SIG-M5 treated with dmso at 0.1 percent for 504 hours (cell line): ENCODE results near the gene CCDC61.

Experiments
- DNase-seq: peaks from one replicate; lab custom pipeline; 2025; ENCODE audit not compliant: unreplicated experiment; lab: John Stamatoyannopoulos, UW

The CCDC61 gene

GRCh38 chr19:45973553-45974338, 21.5 kb upstream of the CCDC61 start, which contains the start of gene NOVA2:
NOVA2 (minus strand) TSS chr19:45973865; CDS start chr19:45973351, 514 bp downstream.
- no peak for DNase-seq

GRCh38 chr19:45975306-45976070, 19.8 kb upstream of the CCDC61 start:
- no peak for DNase-seq

GRCh38 chr19:45976178-45976577, 19.1 kb upstream of the CCDC61 start:
- DNase-seq = no peak

- DNase-seq = no peak
Observed at GRCh38 chr19:45978156-45978555, 17.1 kb upstream of the CCDC61 start.

- no peak for DNase-seq
Observed at GRCh38 chr19:45981350-45981749, 13.9 kb upstream of the CCDC61 start.

- no peak for DNase-seq
Observed at GRCh38 chr19:45985321-45985720, 9.9 kb upstream of the CCDC61 start.

- no peak for DNase-seq
Observed at GRCh38 chr19:45990113-45990728, 5.0 kb upstream of the CCDC61 start.

- peak; percentile 69 for DNase-seq
Observed at GRCh38 chr19:45994456-45994997, 740 bp upstream of the CCDC61 start.

- no peak for DNase-seq
Observed at GRCh38 chr19:45995715-45996385, 583 bp downstream of the CCDC61 start.

GRCh38 chr19:45996933-45997332, 1.7 kb downstream of the CCDC61 start:
- DNase-seq = no peak

- no peak for DNase-seq
Observed at GRCh38 chr19:45998834-45999233, 3.6 kb downstream of the CCDC61 start.

- DNase-seq = no peak
Observed at GRCh38 chr19:45999653-46000121, 4.4 kb downstream of the CCDC61 start.

- no peak for DNase-seq
Observed at GRCh38 chr19:46000491-46001246, 5.4 kb downstream of the CCDC61 start.

- no peak for DNase-seq
Observed at GRCh38 chr19:46002678-46003275, 7.5 kb downstream of the CCDC61 start.

- no peak for DNase-seq
Observed at GRCh38 chr19:46006411-46006810, 11.1 kb downstream of the CCDC61 start.

- DNase-seq = peak; percentile 21
Observed at GRCh38 chr19:46009530-46010510, 14.6 kb downstream of the CCDC61 start.

GRCh38 chr19:46014534-46014933, 19.3 kb downstream of the CCDC61 start:
- no peak for DNase-seq

GRCh38 chr19:46014941-46015686, 19.8 kb downstream of the CCDC61 start:
- DNase-seq = no peak
